Measurements from ENCODE around the gene JDP2. TPM values are rescaled to one million over a fixed set of nuclear protein-coding genes. Genes with fewer than 3 reads are reported as not detected.

The JDP2 gene
- total and polyA plus RNA-seq, 2 of the 4 experiments (the other 2 are of a cell fraction): 35.7 to 38.4 TPM

- no peak overlapping the region for H3K56ac ChIP-seq (ENCODE audit: extremely low read depth, insufficient read depth, low read length)
- H2AFZ ChIP-seq (replicated peaks; ENCODE audit: low read length, poor library complexity): peak overlapping the region; percentile 56
- H3K9me3 ChIP-seq (ENCODE audit: control insufficient read depth, insufficient read depth, low read length): peaks cover 3% of the 10 kb centered on the region; the same call in 1 of the 2 replicates
- dilution Hi-C loops (cut with HindIII; ENCODE audit: low sequenced_read_pairs, unreplicated experiment): no loop called here
- TF ChIP-seq NFE2L2 (IDR thresholded peaks at IDR 0.05; ENCODE audit: low read depth, low read length) (no peak), ELK1 (IDR thresholded peaks at IDR 0.05; ENCODE audit: borderline replicate concordance, low read depth, low read length) (no peak), RCOR1 (IDR thresholded peaks at IDR 0.05; ENCODE audit: insufficient replicate concordance, low read length) (no peak)
- peak overlapping the region; percentile 61 for H2AK9ac ChIP-seq (replicated peaks; ENCODE audit: low read depth, low read length, poor library complexity)
- H4K91ac ChIP-seq (ENCODE audit: insufficient read depth, low read depth, low read length): no peak overlapping the region
- no peak overlapping the region for H4K8ac ChIP-seq (ENCODE audit: low read depth in 2 of 2, low read length in 2 of 2)
- no peak for ATAC-seq (ENCODE audit: low read depth)
- H2BK15ac ChIP-seq (ENCODE audit: low read depth, low read length): no peak overlapping the region
- H3K4ac ChIP-seq (ENCODE audit: low read depth, low read length): no peak overlapping the region
- H2AK5ac ChIP-seq (ENCODE audit: low read depth, low read length): no peak overlapping the region
- H3K23ac ChIP-seq (ENCODE audit: low read depth, low read length): no peak overlapping the region
- 63% methylated on average over 2 of the region's 6 CpGs; no CpG with 5 or more reads in 1 of the 2 experiments for WGBS, 2 experiments (ENCODE audit: extremely low coverage in 2 of 2, insufficient read length in 1 of 2)
- CTCF ChIA-PET: interaction anchor here (0.6 to 1.9 kb wide), 11 partner anchors 10 to 245 kb away, joined by 3 to 24 read pairs (median 4); partner anchors contain the start of gene ERG28
- H2BK120ac ChIP-seq (ENCODE audit: low read depth, low read length): no peak overlapping the region
- H3K27me3 ChIP-seq (ENCODE audit: control insufficient read depth, insufficient read depth, low read length): peaks cover 32% of the 10 kb centered on the region
- BruUV-seq (replicated peaks): no TSS peak
- intact Hi-C loops (cut with micrococcal nuclease): loop anchor here (2.0 kb wide), 2 partner anchors 165 to 357 kb away; no protein-coding TSS in a partner anchor
- no peak overlapping the region for H3K9ac ChIP-seq (ENCODE audit: low read depth, low read length)
- H3K9me1 ChIP-seq (ENCODE audit: insufficient read depth, low read length): no peaks in the 10 kb centered on the region
- no peak overlapping the region for H3K14ac ChIP-seq (replicated peaks; ENCODE audit: low read depth, low read length)
- H4K20me1 ChIP-seq (ENCODE audit: insufficient read depth, low read length): no peaks in the 10 kb centered on the region
- in situ Hi-C loops (cut with MboI; ENCODE audit: low sequenced_read_pairs): loop anchor here (5.0 to 10.0 kb wide), 2 partner anchors 182 to 355 kb away; no protein-coding TSS in a partner anchor
- H3K18ac ChIP-seq (ENCODE audit: low read depth, low read length): no peak overlapping the region
- H2BK5ac ChIP-seq (ENCODE audit: low read depth, low read length, poor library complexity, severe bottlenecking): no peak overlapping the region
- no peaks in the 10 kb centered on the region for H3K36me3 ChIP-seq (ENCODE audit: control insufficient read depth, insufficient read depth, low read length)
- H3K4me1 ChIP-seq (ENCODE audit: control insufficient read depth, insufficient read depth, low read length): no peaks in the 10 kb centered on the region
- no peak overlapping the region for H4K5ac ChIP-seq (ENCODE audit: low read depth, low read length)
- POLR2A ChIA-PET (ENCODE audit: unreplicated experiment): interaction anchor here (0.5 kb wide), 1 partner anchor 185 kb away, joined by 3 read pairs; no protein-coding TSS in a partner anchor
- H2BK20ac ChIP-seq (ENCODE audit: low read depth, low read length): no peak overlapping the region
- DNase-seq: no peak
- H3K27ac ChIP-seq (ENCODE audit: insufficient read depth, low read length): no peak overlapping the region
- H3K4me2 ChIP-seq (ENCODE audit: low read depth, low read length): no peak overlapping the region
- no peak overlapping the region for H3K4me3 ChIP-seq (ENCODE audit: insufficient read depth, low read depth, low read length)
- H3K79me1 ChIP-seq (ENCODE audit: low read depth in 1 of 2, low read length in 2 of 2): no peaks in the 10 kb centered on the region
These were observed 61.6 kb downstream of the JDP2 start for GRCh38 chr14:75489480-75489837.
